Retinal pigment epithelial cell (primary cell): ENCODE results near the gene FBXO28.

Experiments used
- DNase-seq: peaks from one replicate; pipeline ENCODE4 v3.0.0-alpha.2; 2010; ENCODE audit warnings: low read depth
- H3K4me3 ChIP-seq: 2 replicates; pipeline ENCODE4 v1.5.1; 2011; ENCODE audit warnings: mild to moderate bottlenecking, low read length, control low read depth, moderate library complexity
- CTCF ChIP-seq: conservative IDR thresholded peaks from 2 replicates; pipeline ENCODE4 v1.5.1; 2011; ENCODE audit warnings: low read depth, low read length, control low read depth, inconsistent platforms

The FBXO28 gene

GRCh38 chr1:224127925-224128819, 14.3 kb downstream of the FBXO28 start:
- no peak for DNase-seq
- no peak overlapping the region for H3K4me3 ChIP-seq
- TF ChIP-seq CTCF = no peak

- H3K4me3 ChIP-seq = no peak overlapping the region
- no peak for DNase-seq
- TF ChIP-seq CTCF = no peak
Measured at GRCh38 chr1:224131253-224131652, 17.3 kb downstream of the FBXO28 start.

GRCh38 chr1:224132901-224133300, 19.0 kb downstream of the FBXO28 start:
- no peak for DNase-seq
- H3K4me3 ChIP-seq = no peak overlapping the region
- no peak for TF ChIP-seq CTCF

GRCh38 chr1:224133741-224134299, 19.9 kb downstream of the FBXO28 start:
- no peak for DNase-seq
- no peak overlapping the region for H3K4me3 ChIP-seq
- no peak for TF ChIP-seq CTCF

- H3K4me3 ChIP-seq = no peak overlapping the region
- TF ChIP-seq CTCF = no peak
- no peak for DNase-seq
Measured at GRCh38 chr1:224137518-224137917, 23.6 kb downstream of the FBXO28 start.

GRCh38 chr1:224138198-224138597, 24.3 kb downstream of the FBXO28 start:
- no peak overlapping the region for H3K4me3 ChIP-seq
- DNase-seq = no peak
- TF ChIP-seq CTCF = no peak

- no peak overlapping the region for H3K4me3 ChIP-seq
- TF ChIP-seq CTCF = no peak
- no peak for DNase-seq
Measured at GRCh38 chr1:224141693-224142092, 27.8 kb downstream of the FBXO28 start.
